Endothelial cell of umbilical vein (primary cell): ENCODE data around the gene SLC4A5. TPM values are rescaled to one million over a fixed set of nuclear protein-coding genes. Genes with fewer than 3 reads are reported as not detected.

ENCODE experiments used
- BruUV-seq: library from RNA; stranded (reverse); fragments of 400-500 nt; replicated peaks from 2 replicates; lab custom pipeline; 2021; lab: Mats Ljungman, UMichigan
- CTCF ChIA-PET: fragments of 300-600, 350-600 bp; sonication (Branson Sonifier 250); formaldehyde crosslinking; loops from one replicate; lab custom pipeline; 2021; ENCODE audit warnings: antibody characterized with exemption, inconsistent platforms; lab: Charles Lee
- POLR2A ChIA-PET: fragments of 300-600, 350-600 bp; sonication (Branson Sonifier 250); formaldehyde crosslinking; loops from one replicate; lab custom pipeline; 2021; ENCODE audit warnings: antibody characterized with exemption, inconsistent platforms; lab: Charles Lee
- DNase-seq: peaks from one replicate; pipeline ENCODE4 v3.0.0-alpha.2; 2011; ENCODE audit warnings: low read depth, low spot score
- FAIRE-seq: peaks from 2 replicates; lab custom pipeline; 2011; peaks lifted over from hg19 to GRCh38; lab: Jason Lieb, UNC
- H2AFZ ChIP-seq: 2 replicates; pipeline ENCODE4 v1.6.0; 2012; ENCODE audit warnings: low read depth, low read length, control low read depth, inconsistent platforms
- H3K27ac ChIP-seq: 2 replicates; pipeline ENCODE4 v1.5.1; 2011; ENCODE audit warnings: low read depth, mild to moderate bottlenecking, control low read depth, low read length, moderate library complexity; ENCODE audit not compliant: insufficient read depth
- H3K27me3 ChIP-seq, 2 experiments: 2 replicates each; pipeline versions ENCODE4 v1.6.0 to v1.6.1; 2011; ENCODE audit warnings: low read length in 2 of 2, mixed read lengths in 1 of 2; ENCODE audit not compliant: control insufficient read depth in 2 of 2, insufficient read depth in 2 of 2
- H3K36me3 ChIP-seq, 2 experiments: 2 replicates in 1 of 2; 3 replicates in 1 of 2; pipeline ENCODE4 v1.5.1; 2011; ENCODE audit warnings: low read length in 2 of 2, mild to moderate bottlenecking in 1 of 2, moderate library complexity in 1 of 2; ENCODE audit not compliant: control insufficient read depth in 2 of 2, insufficient read depth in 2 of 2; ENCODE audit errors: extremely low read depth in 1 of 2
- H3K4me1 ChIP-seq: 3 replicates; pipeline ENCODE4 v1.5.1; 2011; ENCODE audit warnings: mild to moderate bottlenecking, low read length; ENCODE audit not compliant: control insufficient read depth, insufficient read depth; ENCODE audit errors: extremely low read depth
- H3K4me2 ChIP-seq: 2 replicates; pipeline ENCODE4 v1.6.1; 2011; ENCODE audit warnings: low read length, control low read depth, mixed read lengths; ENCODE audit not compliant: insufficient read depth
- H3K4me3 ChIP-seq, 3 experiments: fragments of 200-600 bp in 1 of 3; sonication (generic), shearing (Covaris generic) in 1 of 3; replicated peaks in 1 of 3; 2 replicates each; pipeline ENCODE4 v1.5.1; 2011 to 2016; ENCODE audit warnings: control low read depth in 3 of 3, low read length in 3 of 3, mild to moderate bottlenecking in 2 of 3, inconsistent platforms in 1 of 3, low read depth in 1 of 3, moderate library complexity in 1 of 3; ENCODE audit not compliant: insufficient read depth in 1 of 3
- H3K79me2 ChIP-seq: 2 replicates; pipeline ENCODE4 v1.6.0; 2012; ENCODE audit warnings: low read length, inconsistent platforms; ENCODE audit not compliant: control insufficient read depth, insufficient read depth
- H3K9ac ChIP-seq: replicated peaks from 2 replicates; pipeline ENCODE3; 2011; ENCODE audit warnings: low read length, control low read depth; ENCODE audit not compliant: insufficient read depth; ENCODE audit errors: extremely low read depth
- H3K9me1 ChIP-seq: replicated peaks from 3 replicates; pipeline ENCODE4 v1.6.0; 2011; ENCODE audit warnings: mild to moderate bottlenecking, low read length; ENCODE audit not compliant: control insufficient read depth, insufficient read depth; ENCODE audit errors: extremely low read depth
- H3K9me3 ChIP-seq: replicated peaks from 2 replicates; pipeline ENCODE4 v1.5.1; 2012; ENCODE audit warnings: low read length, inconsistent platforms; ENCODE audit not compliant: control insufficient read depth, insufficient read depth
- H4K20me1 ChIP-seq: replicated peaks from 2 replicates; pipeline ENCODE3; 2011; ENCODE audit warnings: mild to moderate bottlenecking, low read length; ENCODE audit not compliant: control insufficient read depth, insufficient read depth; ENCODE audit errors: extremely low read depth
- CTCF ChIP-seq, 2 donors: IDR thresholded peaks; 1 replicate in 1 of 2; 2 replicates in 1 of 2; pipeline ENCODE4 v1.5.1; 2011; ENCODE audit warnings: low read length in 2 of 2, mild to moderate bottlenecking in 2 of 2, moderate library complexity in 2 of 2, control low read depth in 1 of 2, inconsistent platforms in 1 of 2, low read depth in 1 of 2; ENCODE audit not compliant: insufficient read depth in 1 of 2; ENCODE audit errors: extremely low read depth in 1 of 2
- EZH2 ChIP-seq: IDR thresholded peaks from 2 replicates; pipeline ENCODE4 v1.6.1; 2012; ENCODE audit warnings: borderline replicate concordance, low read depth, mild to moderate bottlenecking, moderate library complexity, low read length, inconsistent platforms; ENCODE audit not compliant: severe bottlenecking
- FOS ChIP-seq: IDR thresholded peaks from 2 replicates; pipeline ENCODE4 v1.6.1; 2011; ENCODE audit warnings: mild to moderate bottlenecking, low read length, moderate library complexity, borderline replicate concordance; ENCODE audit not compliant: insufficient read depth
- GATA2 ChIP-seq: IDR thresholded peaks from 2 replicates; pipeline ENCODE4 v1.7.0; 2011; ENCODE audit warnings: low read depth, mild to moderate bottlenecking, moderate library complexity, mixed read lengths, low read length; ENCODE audit not compliant: insufficient read length, insufficient read depth
- JUN ChIP-seq: IDR thresholded peaks from 2 replicates; pipeline ENCODE4 v1.6.1; 2011; ENCODE audit warnings: borderline replicate concordance, low read depth; ENCODE audit not compliant: insufficient read length, insufficient read depth
- MYC ChIP-seq: IDR thresholded peaks from one replicate; pipeline ENCODE4 v1.6.1; 2011; ENCODE audit warnings: mild to moderate bottlenecking, low read depth, low read length
- POLR2A ChIP-seq: IDR thresholded peaks from 2 replicates; pipeline ENCODE4 v1.6.1; 2012; ENCODE audit warnings: low read depth, mild to moderate bottlenecking, control low read depth, low read length
- POLR2AphosphoS5 ChIP-seq: IDR thresholded peaks from 2 replicates; pipeline ENCODE4 v1.6.1; 2012; ENCODE audit warnings: low read depth, mild to moderate bottlenecking, control low read depth, low read length, moderate library complexity; ENCODE audit not compliant: insufficient read depth
- dilution Hi-C: fragments of 300-500 bp; cut with MboI; formaldehyde crosslinking; loops from one replicate; pipeline ENCODE4 v1.15.0; 2019; ENCODE audit warnings: low sequenced_read_pairs; ENCODE audit not compliant: extremely low pct_ligation_motif_present
- intact Hi-C: fragments of 100-400 bp; cut with micrococcal nuclease; formaldehyde crosslinking; loops from one replicate; pipeline ENCODE4 v1.10.0; 2022
- polyA plus RNA-seq, 4 experiments: library from polyadenylated mRNA; depleted of rRNA in 3 of 4; stranded (reverse) in 3 of 4; unstranded in 1 of 4; fragments of >200 nt; gene quantifications; 2 replicates each; pipeline versions ENCODE4 v1.2.1 to v1.2.3, GENCODE V29; 2011 to 2012; ENCODE audit warnings: missing spikeins in 1 of 4
- total RNA-seq: library from RNA; stranded (reverse); gene quantifications from 2 replicates; pipeline ENCODE4 v1.2.3, GENCODE V29; 2021
- TF ChIP-seq, protein P1 (sequence below): IDR thresholded peaks from 2 replicates; pipeline ENCODE4 v1.6.1; 2011; ENCODE audit not compliant: insufficient read depth, insufficient read length

SLC4A5 gene
- total and polyA plus RNA-seq, 2 donors (not counting 3 experiments of a cell fraction or from before 2014, with no cell fraction given), result 0.12 to 0.97 TPM

GRCh38 chr2:74373221-74373676 lies 30.0 kb upstream of the SLC4A5 start:
- H3K27ac ChIP-seq, result no peak overlapping the region
- TF ChIP-seq FOS (no peak), MYC (no peak), JUN (no peak), EZH2 (no peak), CTCF (IDR thresholded peaks at IDR 0.05; ENCODE audit: extremely low read depth in 1 of 2, insufficient read depth in 1 of 2, low read depth in 1 of 2, low read length in 2 of 2) (no peak), POLR2A (no peak), POLR2AphosphoS5 (no peak), GATA2 (no peak)
- TF ChIP-seq, protein P1, sequence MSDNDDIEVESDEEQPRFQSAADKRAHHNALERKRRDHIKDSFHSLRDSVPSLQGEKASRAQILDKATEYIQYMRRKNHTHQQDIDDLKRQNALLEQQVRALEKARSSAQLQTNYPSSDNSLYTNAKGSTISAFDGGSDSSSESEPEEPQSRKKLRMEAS, result no peak
- H3K9me1 ChIP-seq, result no peaks in the 10 kb centered on the region
- no peaks in the 10 kb centered on the region for H3K4me1 ChIP-seq
- no peak overlapping the region for H3K9ac ChIP-seq
- no peaks in the 10 kb centered on the region for H3K27me3 ChIP-seq
- POLR2A ChIA-PET, result no interaction called here
- CTCF ChIA-PET, result interaction anchor here (0.6 kb wide), 1 partner anchor 21 kb away, joined by 3 read pairs; no protein-coding TSS in a partner anchor
- no peaks in the 10 kb centered on the region for H4K20me1 ChIP-seq
- no peak overlapping the region for H2AFZ ChIP-seq
- H3K36me3 ChIP-seq, result peaks cover 7 to 43% of the 10 kb centered on the region in 2 experiments
- no peak overlapping the region for H3K4me2 ChIP-seq
- BruUV-seq, result no TSS peak
- no peaks in the 10 kb centered on the region for H3K9me3 ChIP-seq
- FAIRE-seq, result no peak
- no peak overlapping the region for H3K4me3 ChIP-seq
- DNase-seq, result no peak
- H3K79me2 ChIP-seq, result peaks cover 2% of the 10 kb centered on the region
- dilution Hi-C loops, result no loop called here
- intact Hi-C loops, result no loop called here
